Mesothelial cell of epicardium (in vitro differentiated cells): ENCODE results near the gene HDAC6. TPM values are rescaled to one million over a fixed set of nuclear protein-coding genes. Genes with fewer than 3 reads are reported as not detected.

ENCODE experiments used
- DNase-seq, 2 experiments: peaks; one replicate each; pipeline ENCODE4 v3.0.0; 2021; ENCODE audit warnings: low spot score in 2 of 2; ENCODE audit not compliant: unreplicated experiment in 2 of 2
- H3K27ac Mint-ChIP-seq: 2 replicates; pipeline ENCODE4 v1.8.0; 2021; ENCODE audit warnings: mixed read lengths
- H3K27me3 Mint-ChIP-seq: 2 replicates; pipeline ENCODE4 v1.8.0; 2021; ENCODE audit warnings: low read depth, mixed read lengths
- H3K36me3 Mint-ChIP-seq: 2 replicates; pipeline ENCODE4 v1.8.0; 2021; ENCODE audit warnings: mixed read lengths
- H3K4me1 Mint-ChIP-seq: 2 replicates; pipeline ENCODE4 v1.8.0; 2021; ENCODE audit warnings: mixed read lengths
- H3K4me3 Mint-ChIP-seq: 2 replicates; pipeline ENCODE4 v1.8.0; 2021; ENCODE audit warnings: mild to moderate bottlenecking, moderate library complexity, mixed read lengths
- H3K9me3 Mint-ChIP-seq: 2 replicates; pipeline ENCODE4 v1.8.0; 2021; ENCODE audit warnings: mixed read lengths
- CTCF ChIP-seq: fragments of 200-600 bp; sonication (generic); IDR thresholded peaks from one replicate; pipeline ENCODE4 v1.5.0; 2021; ENCODE audit warnings: antibody characterized with exemption; ENCODE audit not compliant: unreplicated experiment
- total RNA-seq: library from RNA; stranded (reverse); gene quantifications from 3 replicates; pipeline ENCODE4 v1.2.1, GENCODE V29; 2021

HDAC6 gene
- total RNA-seq, 1 donor from 2014 or later = 205 TPM

GRCh38 chrX:48791063-48791820 lies 10.6 kb upstream of the HDAC6 start:
- Mint-ChIP-seq H3K27me3 (peaks cover 10% of the 10 kb centered on the region), H3K4me1 (peaks cover 3% of the 10 kb centered on the region), H3K27ac (no peak overlapping the region), H3K36me3 (no peaks in the 10 kb centered on the region), H3K9me3 (peaks cover 4% of the 10 kb centered on the region), H3K4me3 (no peak overlapping the region)
- no peak for DNase-seq
- TF ChIP-seq CTCF = no peak

GRCh38 chrX:48792219-48792618 lies 9.6 kb upstream of the HDAC6 start:
- Mint-ChIP-seq H3K36me3 (no peaks in the 10 kb centered on the region), H3K27ac (no peak overlapping the region), H3K4me3 (no peak overlapping the region), H3K9me3 (peaks cover 4% of the 10 kb centered on the region), H3K4me1 (peaks cover 3% of the 10 kb centered on the region), H3K27me3 (peaks cover 6% of the 10 kb centered on the region)
- no peak for DNase-seq
- no peak for TF ChIP-seq CTCF

- Mint-ChIP-seq H3K4me1 (peaks cover 3% of the 10 kb centered on the region), H3K9me3 (peaks cover 13% of the 10 kb centered on the region), H3K27me3 (no peaks in the 10 kb centered on the region), H3K27ac (no peak overlapping the region), H3K4me3 (no peak overlapping the region), H3K36me3 (no peaks in the 10 kb centered on the region)
- TF ChIP-seq CTCF = no peak
- no peak for DNase-seq
These were observed 7.9 kb upstream of the HDAC6 start for GRCh38 chrX:48793935-48794334.

GRCh38 chrX:48794340-48794910 lies 7.4 kb upstream of the HDAC6 start:
- DNase-seq = no peak
- peaks cover 13% of the 10 kb centered on the region for H3K9me3 Mint-ChIP-seq
- H3K27ac Mint-ChIP-seq = no peak overlapping the region
- H3K4me1 Mint-ChIP-seq = peaks cover 3% of the 10 kb centered on the region
- H3K36me3 Mint-ChIP-seq = no peaks in the 10 kb centered on the region
- no peaks in the 10 kb centered on the region for H3K27me3 Mint-ChIP-seq
- no peak overlapping the region for H3K4me3 Mint-ChIP-seq
- TF ChIP-seq CTCF = no peak

- Mint-ChIP-seq H3K9me3 (peaks cover 13% of the 10 kb centered on the region), H3K27me3 (no peaks in the 10 kb centered on the region), H3K36me3 (no peaks in the 10 kb centered on the region), H3K27ac (no peak overlapping the region), H3K4me3 (no peak overlapping the region), H3K4me1 (peaks cover 3% of the 10 kb centered on the region)
- TF ChIP-seq CTCF = no peak
- no peak for DNase-seq
These were observed 6.9 kb upstream of the HDAC6 start for GRCh38 chrX:48794911-48795515.
